GM18508 (cell line): ENCODE measurements around the gene IL10RA.
A peak's percentile ranks its signal among the peaks of the same experiment; 100 is the strongest.
"Not testable (repeated sequence)": the region's sequence is repeated elsewhere in the genome, so short reads cannot be mapped to it uniquely, and the experiment has no call there.

Source experiments
- ATAC-seq: cut with Tn5 transposase; IDR thresholded peaks from one replicate; pipeline ENCODE4 v1.9.1; 2021; ENCODE audit warnings: moderate number of reproducible peaks; ENCODE audit not compliant: insufficient read depth, unreplicated experiment

IL10RA gene

GRCh38 chr11:117985953-117986887, at the start of gene IL10RA:
TSS of gene IL10RA (plus strand) at chr11:117986394. CDS start at chr11:117986468, 74 bp downstream.
- ATAC-seq: peak; percentile 61

- no peak for ATAC-seq
Observed at GRCh38 chr11:117936973-117937372, 49.2 kb upstream of the IL10RA start.

- ATAC-seq: no peak
Observed at GRCh38 chr11:117940736-117941135, 45.5 kb upstream of the IL10RA start.

- no peak for ATAC-seq
Observed at GRCh38 chr11:117941163-117941707, 45.0 kb upstream of the IL10RA start.

- no peak for ATAC-seq
Observed at GRCh38 chr11:117941976-117942654, 44.1 kb upstream of the IL10RA start.

- ATAC-seq: no peak
Observed at GRCh38 chr11:117944554-117944953, 41.6 kb upstream of the IL10RA start.

GRCh38 chr11:117945047-117945810, 41.0 kb upstream of the IL10RA start:
- ATAC-seq: no peak

GRCh38 chr11:117946156-117946841, 39.9 kb upstream of the IL10RA start:
- no peak for ATAC-seq

GRCh38 chr11:117946842-117947526, 39.2 kb upstream of the IL10RA start:
- no peak for ATAC-seq

- not testable (repeated sequence) for ATAC-seq
Observed at GRCh38 chr11:117947751-117948150, 38.4 kb upstream of the IL10RA start.

- not testable (repeated sequence) for ATAC-seq
Observed at GRCh38 chr11:117948466-117948865, 37.7 kb upstream of the IL10RA start.

GRCh38 chr11:117949062-117949461, 37.1 kb upstream of the IL10RA start:
- ATAC-seq: no peak

- no peak for ATAC-seq
Observed at GRCh38 chr11:117950301-117950700, 35.9 kb upstream of the IL10RA start.

GRCh38 chr11:117950993-117951961, 34.9 kb upstream of the IL10RA start:
- ATAC-seq: no peak

- no peak for ATAC-seq
Observed at GRCh38 chr11:117953024-117953671, 33.0 kb upstream of the IL10RA start.

GRCh38 chr11:117958949-117959348, 27.2 kb upstream of the IL10RA start:
- no peak for ATAC-seq

GRCh38 chr11:117959438-117960149, 26.6 kb upstream of the IL10RA start:
- no peak for ATAC-seq
